Immature natural killer cell (primary cell): ENCODE measurements around the gene CPSF3. TPM values are rescaled to one million over a fixed set of nuclear protein-coding genes. Genes with fewer than 3 reads are reported as not detected.
"Not testable (repeated sequence)": the region's sequence is repeated elsewhere in the genome, so short reads cannot be mapped to it uniquely, and the experiment has no call there.

Source experiments
- DNase-seq, 3 donors: peaks; one replicate each; pipeline ENCODE4 v3.0.0; 2022; ENCODE audit warnings: mixed read lengths in 1 of 3
- H3K27ac Mint-ChIP-seq, 6 donors: one replicate each; pipeline ENCODE4 v1.8.0; 2020; ENCODE audit warnings: mixed read lengths in 6 of 6, mild to moderate bottlenecking in 5 of 6, inconsistent platforms in 4 of 6, moderate library complexity in 3 of 6
- H3K27me3 Mint-ChIP-seq, 3 donors: one replicate each; pipeline ENCODE4 v1.8.0; 2020 to 2021; ENCODE audit warnings: low read depth in 3 of 3, mild to moderate bottlenecking in 3 of 3, mixed read lengths in 3 of 3, moderate library complexity in 3 of 3, inconsistent platforms in 1 of 3
- H3K36me3 Mint-ChIP-seq, 3 donors: one replicate each; pipeline ENCODE4 v1.8.0; 2020; ENCODE audit warnings: mixed read lengths in 3 of 3, inconsistent platforms in 2 of 3, mild to moderate bottlenecking in 2 of 3
- H3K4me1 Mint-ChIP-seq, 2 donors: one replicate each; pipeline ENCODE4 v1.8.0; 2020; ENCODE audit warnings: inconsistent platforms in 2 of 2, mild to moderate bottlenecking in 2 of 2, mixed read lengths in 2 of 2, moderate library complexity in 1 of 2
- H3K4me3 Mint-ChIP-seq, 5 donors: one replicate each; pipeline ENCODE4 v1.8.0; 2020; ENCODE audit warnings: mild to moderate bottlenecking in 5 of 5, mixed read lengths in 5 of 5, inconsistent platforms in 3 of 5, moderate library complexity in 3 of 5
- H3K9me3 Mint-ChIP-seq, 6 donors: one replicate each; pipeline ENCODE4 v1.8.0; 2020; ENCODE audit warnings: mild to moderate bottlenecking in 6 of 6, mixed read lengths in 6 of 6, inconsistent platforms in 4 of 6, moderate library complexity in 3 of 6
- polyA plus RNA-seq, 3 donors: library from polyadenylated mRNA; unstranded; fragments of 300-500 nt; fragmentation: Illumina TruSeq; gene quantifications; one replicate each; pipeline ENCODE4 v1.2.3, GENCODE V29; 2021

CPSF3 gene
- polyA plus RNA-seq, 3 donors from 2014 or later: 22.1 to 48.0 (median 35.2) TPM

DNA sequence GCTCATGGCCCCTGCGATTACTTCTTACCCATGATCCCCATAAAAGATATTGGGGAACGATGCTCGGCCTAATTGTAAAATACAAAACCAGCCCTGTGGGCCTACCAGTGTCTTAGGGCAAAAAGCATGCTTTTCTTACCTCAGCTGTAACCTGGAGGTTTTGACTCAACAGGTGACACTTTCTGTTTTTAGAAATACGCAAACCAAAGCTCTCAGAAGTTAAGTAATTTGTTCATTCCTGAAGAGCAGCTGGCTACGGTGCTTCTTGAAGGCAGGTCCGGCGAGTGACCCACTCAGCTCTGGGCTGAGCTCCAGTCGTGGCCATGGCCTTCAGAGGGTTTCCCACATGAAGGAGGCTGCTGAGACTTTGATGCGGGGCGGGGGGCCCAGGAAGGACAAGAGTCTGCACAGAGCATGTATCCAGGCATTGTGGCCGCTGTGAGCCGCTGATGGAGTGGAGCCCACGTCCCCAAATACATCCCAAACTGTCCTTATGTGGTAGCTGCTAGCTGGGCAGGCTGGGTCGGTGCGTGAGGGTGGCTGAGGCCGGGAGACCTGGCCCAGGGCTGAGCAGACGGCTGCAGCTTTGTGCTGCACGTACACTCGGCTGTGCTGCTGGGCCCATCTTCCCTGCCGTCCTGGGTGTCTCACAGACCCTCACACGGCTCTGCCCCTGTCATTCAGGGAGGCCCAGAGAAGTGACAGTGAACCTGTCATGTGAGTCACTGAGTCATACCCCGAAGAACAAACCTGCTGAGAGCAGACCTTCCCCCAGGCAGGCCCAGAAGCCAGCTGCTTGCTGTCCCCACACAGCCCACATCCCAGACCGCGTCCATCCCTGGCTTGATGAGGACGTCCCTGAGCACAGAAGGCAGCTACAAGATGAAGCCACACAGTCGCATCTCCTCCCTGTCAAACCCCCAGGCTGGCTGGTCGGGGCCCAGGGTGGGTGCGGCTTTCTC, 34.2 kb upstream of the CPSF3 start:
- Mint-ChIP-seq H3K36me3 (no peaks in the 10 kb centered on the region), H3K9me3 (no peaks in the 10 kb centered on the region), H3K27me3 (peaks cover 0 to 2% (median 2%) of the 10 kb centered on the region in 3 donors), H3K4me1 (no peaks in the 10 kb centered on the region), H3K4me3 (no peak overlapping the region), H3K27ac (no peak overlapping the region)
- no peak for DNase-seq

- Mint-ChIP-seq H3K4me1 (no peaks in the 10 kb centered on the region), H3K4me3 (no peak overlapping the region), H3K36me3 (no peaks in the 10 kb centered on the region), H3K27ac (no peak overlapping the region), H3K27me3 (peaks cover 0 to 2% (median 2%) of the 10 kb centered on the region in 3 donors), H3K9me3 (no peaks in the 10 kb centered on the region)
- DNase-seq: no peak
Observed at GRCh38 chr2:9390151-9390850, 33.2 kb upstream of the CPSF3 start.

GRCh38 chr2:9390991-9391390, 32.5 kb upstream of the CPSF3 start:
- Mint-ChIP-seq H3K4me3 (no peak overlapping the region), H3K27me3 (peaks cover 0 to 2% (median 2%) of the 10 kb centered on the region in 3 donors), H3K4me1 (no peaks in the 10 kb centered on the region), H3K9me3 (no peaks in the 10 kb centered on the region), H3K27ac (peak overlapping the region in 1 of 6 donors; percentile 25), H3K36me3 (no peaks in the 10 kb centered on the region)
- no peak for DNase-seq

GRCh38 chr2:9391961-9392720, 31.3 kb upstream of the CPSF3 start:
- no peaks in the 10 kb centered on the region for H3K4me1 Mint-ChIP-seq
- H3K36me3 Mint-ChIP-seq: no peaks in the 10 kb centered on the region

DNA sequence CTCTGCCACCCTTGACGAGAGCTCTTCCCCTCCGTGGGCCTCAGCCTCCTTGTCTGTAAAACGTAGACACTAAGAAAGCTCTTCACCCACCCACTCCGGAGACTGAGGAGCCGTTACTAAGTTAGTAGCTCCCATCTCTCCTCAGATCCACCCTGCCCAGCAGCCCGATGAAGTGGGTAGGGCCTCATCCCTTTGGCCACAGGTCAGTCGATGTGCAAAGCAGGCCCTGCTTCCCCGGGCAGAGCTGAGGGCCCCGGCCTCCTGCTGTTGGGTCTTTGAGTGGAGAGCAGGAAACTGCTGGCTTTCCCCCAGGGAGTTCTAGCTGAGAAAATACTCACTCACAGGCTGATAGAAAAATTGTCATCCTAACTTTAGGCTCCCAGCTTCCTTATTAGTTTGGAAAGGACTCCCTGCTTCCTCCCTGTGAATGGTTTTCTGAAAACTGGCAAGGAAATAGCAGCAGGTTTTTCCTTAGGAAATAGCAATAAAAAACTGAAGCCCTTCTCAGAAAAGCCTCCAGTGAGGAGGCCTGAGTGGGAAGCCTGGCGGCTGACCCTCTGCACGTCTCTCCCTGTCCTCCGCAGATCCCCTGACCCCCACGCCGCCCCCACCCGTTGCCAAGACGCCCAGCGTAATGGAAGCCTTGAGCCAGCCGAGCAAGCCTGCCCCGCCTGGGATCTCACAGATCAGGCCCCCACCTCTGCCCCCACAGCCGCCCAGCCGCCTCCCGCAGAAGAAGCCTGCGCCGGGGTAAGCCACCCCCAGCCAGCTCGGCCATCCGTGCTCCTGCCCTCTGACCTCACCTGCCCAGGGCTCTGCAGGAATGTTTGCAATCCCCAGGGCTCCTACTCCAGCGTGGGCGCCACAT, 30.3 kb upstream of the CPSF3 start:
- H3K27ac Mint-ChIP-seq: no peak overlapping the region
- no peak overlapping the region for H3K4me3 Mint-ChIP-seq
- H3K27me3 Mint-ChIP-seq: peaks cover 0 to 2% (median 2%) of the 10 kb centered on the region in 3 donors
- no peaks in the 10 kb centered on the region for H3K36me3 Mint-ChIP-seq
- no peak for DNase-seq
- H3K9me3 Mint-ChIP-seq: no peaks in the 10 kb centered on the region
- H3K4me1 Mint-ChIP-seq: no peaks in the 10 kb centered on the region

More at GRCh38 chr2:9391961-9392720, 31.3 kb upstream of the CPSF3 start:
- Mint-ChIP-seq H3K27me3 (peaks cover 0 to 2% (median 2%) of the 10 kb centered on the region in 3 donors), H3K9me3 (no peaks in the 10 kb centered on the region), H3K4me3 (no peak overlapping the region), H3K27ac (no peak overlapping the region)
- no peak for DNase-seq

DNA sequence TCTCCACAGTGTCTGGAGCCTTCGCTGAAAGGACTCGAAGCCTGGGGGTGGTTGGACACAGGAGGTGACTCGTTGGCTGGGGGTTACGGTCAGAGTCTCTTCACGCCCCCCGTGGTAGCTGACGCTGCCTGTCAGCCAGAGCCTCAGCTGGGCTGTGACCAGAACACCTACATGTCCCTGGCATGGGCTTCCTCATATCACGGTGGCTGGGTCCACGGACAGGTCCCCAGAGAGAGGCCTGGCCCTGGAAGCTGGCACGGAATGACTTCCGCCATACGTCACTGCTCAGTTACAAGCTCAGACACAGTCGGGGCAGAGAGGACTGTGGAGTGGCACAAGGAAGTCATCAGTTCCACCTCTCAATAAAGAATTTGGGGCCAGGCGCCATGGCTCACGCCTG, 28.6 kb upstream of the CPSF3 start:
- peaks cover 0 to 3% (median 2%) of the 10 kb centered on the region in 3 donors for H3K27me3 Mint-ChIP-seq
- DNase-seq: no peak
- no peaks in the 10 kb centered on the region for H3K9me3 Mint-ChIP-seq
- H3K36me3 Mint-ChIP-seq: no peaks in the 10 kb centered on the region
- no peak overlapping the region for H3K4me3 Mint-ChIP-seq
- H3K4me1 Mint-ChIP-seq: no peaks in the 10 kb centered on the region
- H3K27ac Mint-ChIP-seq: no peak overlapping the region

- no peak overlapping the region for H3K4me3 Mint-ChIP-seq
- H3K27ac Mint-ChIP-seq: no peak overlapping the region
- H3K4me1 Mint-ChIP-seq: no peaks in the 10 kb centered on the region
Observed at GRCh38 chr2:9397201-9397600, 26.3 kb upstream of the CPSF3 start.

DNA sequence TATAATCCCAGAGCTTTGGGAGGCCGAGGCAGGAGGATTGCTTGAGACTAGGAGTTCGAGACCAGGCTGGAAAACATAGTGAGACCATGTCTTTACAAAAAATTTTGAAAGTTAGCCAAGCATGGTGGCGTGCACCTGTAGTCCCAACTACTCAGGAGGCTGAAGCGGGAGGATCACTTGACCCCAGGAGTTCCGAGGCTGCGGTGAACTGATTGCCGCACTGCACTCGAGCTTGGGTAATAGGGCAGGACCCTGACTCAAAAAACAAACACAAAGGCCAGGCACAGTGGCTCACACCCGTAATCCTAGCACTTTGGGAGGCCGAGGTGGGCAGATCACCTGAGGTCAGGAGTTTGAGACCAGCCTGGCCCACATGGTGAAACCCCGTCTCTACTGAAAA, 25.2 kb upstream of the CPSF3 start:
- not testable (repeated sequence) for H3K9me3 Mint-ChIP-seq, H3K36me3 Mint-ChIP-seq

More at GRCh38 chr2:9397201-9397600, 26.3 kb upstream of the CPSF3 start:
- Mint-ChIP-seq H3K36me3 (no peaks in the 10 kb centered on the region), H3K9me3 (no peaks in the 10 kb centered on the region), H3K27me3 (peaks cover 0 to 3% (median 1%) of the 10 kb centered on the region in 3 donors)
- DNase-seq: no peak

DNA sequence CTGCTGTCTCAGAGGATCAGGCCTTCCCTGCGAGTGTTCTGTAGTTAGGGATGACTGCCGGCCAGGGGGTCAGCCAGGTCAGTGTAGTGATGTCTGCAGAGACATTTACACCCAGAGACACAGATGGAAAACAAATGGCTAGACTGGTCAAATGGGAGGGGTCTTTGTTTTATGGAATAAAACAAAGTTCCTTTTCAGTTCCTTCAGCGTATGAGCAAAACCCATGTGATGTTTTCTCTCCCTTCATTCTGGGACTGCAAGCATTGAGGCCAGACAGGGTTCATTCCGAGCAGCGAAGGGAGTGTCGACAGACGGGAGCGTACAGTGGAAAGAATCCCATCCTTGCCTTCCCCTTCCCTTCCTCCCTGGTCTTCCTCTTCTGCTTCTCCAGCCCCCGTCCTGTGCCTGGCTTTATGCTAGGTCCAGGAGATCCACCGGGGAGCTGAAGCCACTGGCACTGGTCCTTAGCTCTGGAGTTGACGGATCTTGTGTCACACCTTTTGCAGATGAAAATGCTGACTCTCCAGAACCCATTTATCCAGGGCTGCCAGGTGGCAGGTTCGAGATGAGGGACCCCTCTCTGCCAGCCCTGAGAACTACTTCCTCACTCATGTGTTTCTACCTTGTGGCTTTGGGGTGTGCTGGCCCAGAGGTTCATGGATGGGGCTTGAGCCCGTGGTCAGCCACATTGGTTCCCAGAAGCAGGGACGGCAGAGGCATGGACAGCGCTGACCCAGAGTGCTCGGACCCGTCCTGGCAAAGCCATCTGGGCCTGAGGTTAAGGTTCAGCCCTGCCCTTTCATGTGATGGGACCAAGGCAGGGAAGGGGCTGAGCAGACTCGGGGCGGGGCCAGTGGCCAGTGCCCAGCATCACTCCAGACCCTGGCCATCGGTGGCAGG, 24.3 kb upstream of the CPSF3 start:
- no peak for DNase-seq
- H3K9me3 Mint-ChIP-seq: no peaks in the 10 kb centered on the region
- no peak overlapping the region for H3K27ac Mint-ChIP-seq
- no peaks in the 10 kb centered on the region for H3K4me1 Mint-ChIP-seq
- no peak overlapping the region for H3K4me3 Mint-ChIP-seq
- peaks cover 0 to 2% (median 0%) of the 10 kb centered on the region in 3 donors for H3K36me3 Mint-ChIP-seq
- H3K27me3 Mint-ChIP-seq: peaks cover 0 to 3% (median 1%) of the 10 kb centered on the region in 3 donors

More for the DNA sequence above, 25.2 kb upstream of the CPSF3 start:
- not testable (repeated sequence) for H3K27me3 Mint-ChIP-seq, H3K4me3 Mint-ChIP-seq, H3K4me1 Mint-ChIP-seq, H3K27ac Mint-ChIP-seq, DNase-seq

GRCh38 chr2:9400268-9401058, 23.0 kb upstream of the CPSF3 start:
- Mint-ChIP-seq H3K36me3 (peaks cover 0 to 5% (median 0%) of the 10 kb centered on the region in 3 donors), H3K4me3 (no peak overlapping the region), H3K9me3 (no peaks in the 10 kb centered on the region), H3K27me3 (peaks cover 0 to 3% (median 1%) of the 10 kb centered on the region in 3 donors), H3K27ac (no peak overlapping the region), H3K4me1 (no peaks in the 10 kb centered on the region)
- DNase-seq: no peak

- H3K27ac Mint-ChIP-seq: no peak overlapping the region
- peaks cover 0 to 5% (median 0%) of the 10 kb centered on the region in 3 donors for H3K36me3 Mint-ChIP-seq
- H3K4me1 Mint-ChIP-seq: no peaks in the 10 kb centered on the region
- H3K27me3 Mint-ChIP-seq: peaks cover 0 to 3% (median 1%) of the 10 kb centered on the region in 3 donors
- H3K4me3 Mint-ChIP-seq: no peak overlapping the region
- DNase-seq: no peak
- no peaks in the 10 kb centered on the region for H3K9me3 Mint-ChIP-seq
Observed at GRCh38 chr2:9401059-9401547, 22.4 kb upstream of the CPSF3 start.
